ENCODE results near the gene ZMYM2.
"Not testable (repeated sequence)": the region's sequence is repeated elsewhere in the genome, so short reads cannot be mapped to it uniquely, and the experiment has no call there.

Gene ZMYM2

GRCh38 chr13:19958155-19959111 is at the start of gene ZMYM2:
Gene ZMYM2 (plus strand): TSS chr13:19958727. CDS start chr13:19993073, 34,346 bp downstream.
- FAIRE-seq = no peak

DNA sequence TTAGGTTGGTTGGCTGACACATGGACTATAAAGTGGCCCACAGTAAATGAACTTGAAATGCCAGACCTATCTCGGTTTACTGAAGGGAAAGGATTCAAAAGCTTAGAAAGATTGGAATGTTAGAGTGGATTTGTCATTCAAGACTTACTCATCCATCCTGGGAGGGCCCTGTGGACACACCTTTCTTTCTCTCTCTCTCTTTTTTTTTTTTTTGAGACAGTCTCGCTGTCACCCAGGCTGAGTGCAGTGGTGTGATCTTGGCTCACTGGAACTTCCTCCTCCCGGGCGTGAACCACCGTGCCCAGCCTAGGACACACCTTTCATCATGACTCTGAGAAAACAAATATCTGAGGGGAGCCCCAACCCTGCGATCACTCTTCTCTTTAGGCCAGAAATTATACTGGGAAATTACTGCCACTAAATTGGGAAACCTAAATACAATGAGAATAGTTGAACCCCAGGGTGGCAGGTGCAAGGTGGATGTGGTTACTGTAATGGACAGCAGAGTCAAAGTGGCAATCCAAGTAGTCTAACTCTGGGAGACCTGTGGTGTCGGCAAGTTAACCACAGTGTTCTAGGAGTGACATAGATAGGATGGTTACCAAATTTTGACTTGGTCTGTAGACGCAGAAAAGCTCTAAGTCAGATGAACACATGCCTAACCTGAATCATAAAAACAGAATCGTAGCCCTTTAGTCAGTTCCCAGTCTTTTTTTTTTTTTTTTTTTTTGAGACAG is 48.0 kb upstream of the ZMYM2 start:
- no peak for FAIRE-seq

- peak; percentile 71 for FAIRE-seq
Observed at GRCh38 chr13:19927117-19927748, 31.3 kb upstream of the ZMYM2 start.

DNA sequence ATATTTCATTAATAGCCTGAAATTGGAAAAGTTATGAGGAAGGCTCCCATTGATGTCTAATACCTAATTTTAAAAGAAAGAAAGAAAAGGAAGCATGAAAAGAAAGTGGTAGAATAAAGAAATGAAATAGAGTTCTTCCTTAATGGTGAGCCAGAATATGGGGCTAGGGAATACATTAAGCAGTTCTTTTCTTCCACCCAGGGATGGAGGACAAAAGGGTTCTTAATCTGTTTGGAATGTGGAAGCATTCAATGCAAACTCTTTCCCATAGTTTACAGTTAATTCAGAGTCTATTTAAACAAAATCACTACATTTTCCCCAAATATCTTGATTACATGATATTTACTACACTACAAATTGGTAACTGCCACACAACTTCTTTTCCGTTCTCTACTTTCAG is 18.4 kb upstream of the ZMYM2 start:
- FAIRE-seq = no peak

DNA sequence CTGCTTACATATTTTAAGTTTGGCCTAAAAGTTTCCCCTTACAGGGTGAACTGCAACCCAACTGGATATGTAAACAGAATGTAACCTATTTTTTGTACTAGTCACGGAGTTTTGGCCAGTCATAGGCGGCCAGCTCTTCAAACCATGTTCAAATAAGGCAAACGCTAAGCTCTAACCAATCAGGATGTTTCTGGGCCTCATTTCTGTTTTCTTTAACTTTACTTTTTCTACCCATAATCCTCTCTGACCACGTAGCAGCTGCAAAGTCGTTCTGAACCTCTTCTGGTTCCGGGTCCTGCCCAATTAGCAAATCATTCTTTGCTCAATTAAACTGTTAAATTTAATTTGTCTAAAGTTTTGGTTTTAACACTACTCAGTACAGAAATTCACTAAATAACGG is 8.2 kb upstream of the ZMYM2 start:
- no peak for FAIRE-seq

DNA sequence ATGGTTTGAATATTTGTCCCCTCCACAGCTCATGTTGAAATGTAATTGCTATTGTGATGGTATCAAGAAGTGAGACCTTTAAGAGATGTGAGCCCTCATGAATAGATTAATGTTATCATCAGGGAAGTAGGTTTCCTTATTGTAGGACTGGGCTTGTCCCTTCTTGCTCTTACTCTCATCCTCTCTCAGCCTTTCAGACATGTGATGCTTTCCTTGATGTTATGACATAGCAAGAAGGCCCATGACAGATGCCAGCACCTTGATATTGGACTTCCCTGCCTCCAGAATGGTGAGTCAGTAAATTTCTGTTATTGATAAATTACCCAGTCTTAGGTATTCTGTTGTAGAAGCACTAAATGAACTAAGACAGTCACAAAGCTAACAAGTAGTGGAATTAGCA is 5.7 kb upstream of the ZMYM2 start:
- FAIRE-seq = no peak

DNA sequence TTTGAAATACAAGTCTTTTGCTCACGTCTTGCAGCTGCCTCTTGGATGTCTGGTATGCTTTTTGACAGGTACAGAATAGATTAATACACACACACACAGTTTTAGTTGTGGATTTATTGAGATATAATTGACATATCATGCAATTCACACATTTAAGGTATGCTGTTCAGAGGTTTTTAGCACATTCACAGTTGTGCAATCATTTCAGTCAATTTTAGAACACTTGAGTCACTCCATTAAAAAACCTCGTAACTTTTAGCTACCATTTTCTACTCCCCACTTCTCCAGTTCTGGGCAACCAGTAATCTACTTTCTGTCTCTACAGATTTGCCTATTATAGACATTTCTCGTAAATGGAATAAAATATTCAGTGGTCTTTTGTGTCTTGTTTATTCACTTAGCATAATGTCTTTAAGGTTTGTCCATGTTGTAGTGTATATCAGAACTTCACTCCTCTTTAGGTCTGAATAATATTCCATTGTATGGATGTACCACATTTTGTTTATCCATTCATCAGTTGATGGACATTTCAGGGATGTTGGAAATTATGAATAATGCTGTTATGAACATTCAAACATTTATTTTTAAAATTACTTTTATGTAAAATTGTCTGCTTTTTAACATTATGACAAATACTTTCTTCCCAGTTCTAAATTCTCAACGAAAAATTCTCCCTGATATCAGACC is 2.5 kb upstream of the ZMYM2 start:
- FAIRE-seq = no peak

DNA sequence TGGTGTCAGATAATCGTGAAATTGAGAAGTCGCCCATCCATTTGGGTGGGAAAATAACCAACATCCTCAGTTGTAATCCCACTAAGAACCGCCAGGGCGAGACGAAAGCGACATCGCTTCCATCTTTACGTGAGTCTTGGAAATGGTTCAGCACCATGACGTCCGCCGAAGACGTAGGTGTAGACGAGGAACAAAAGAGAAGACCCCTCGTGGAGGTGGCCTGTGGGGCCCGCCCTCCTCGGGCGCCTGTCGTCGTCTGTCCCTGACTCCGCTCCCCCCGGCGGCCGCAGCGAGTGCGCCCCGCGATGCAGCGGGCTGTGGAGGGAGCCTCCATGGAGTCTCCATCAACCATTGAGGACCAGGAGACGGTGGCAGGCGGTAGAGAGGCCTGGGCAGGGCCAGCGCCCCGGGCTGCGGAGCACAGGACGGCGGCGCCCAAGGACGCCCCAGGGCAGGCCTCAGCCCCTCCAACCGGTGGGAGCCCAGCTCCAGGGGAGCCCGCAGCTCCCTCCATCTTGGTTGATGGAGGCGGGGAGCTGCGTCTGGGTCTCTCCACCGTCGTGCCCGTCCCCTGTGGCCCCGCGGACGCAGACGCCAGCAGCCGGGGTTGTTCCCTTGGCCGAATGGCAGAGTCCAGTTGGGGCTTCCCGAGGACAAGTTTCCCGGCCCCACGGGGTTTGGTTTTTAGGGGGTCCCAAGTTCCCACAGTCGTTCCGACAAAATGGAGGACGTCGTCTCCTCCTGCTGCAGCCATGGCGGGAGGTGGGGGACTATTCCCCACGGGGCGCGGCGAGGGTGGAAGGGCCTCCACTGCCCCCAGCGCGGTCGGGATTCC is 990 bp upstream of the ZMYM2 start:
- no peak for FAIRE-seq

GRCh38 chr13:19959141-19959830 is 759 bp downstream of the ZMYM2 start:
- no peak for FAIRE-seq

DNA sequence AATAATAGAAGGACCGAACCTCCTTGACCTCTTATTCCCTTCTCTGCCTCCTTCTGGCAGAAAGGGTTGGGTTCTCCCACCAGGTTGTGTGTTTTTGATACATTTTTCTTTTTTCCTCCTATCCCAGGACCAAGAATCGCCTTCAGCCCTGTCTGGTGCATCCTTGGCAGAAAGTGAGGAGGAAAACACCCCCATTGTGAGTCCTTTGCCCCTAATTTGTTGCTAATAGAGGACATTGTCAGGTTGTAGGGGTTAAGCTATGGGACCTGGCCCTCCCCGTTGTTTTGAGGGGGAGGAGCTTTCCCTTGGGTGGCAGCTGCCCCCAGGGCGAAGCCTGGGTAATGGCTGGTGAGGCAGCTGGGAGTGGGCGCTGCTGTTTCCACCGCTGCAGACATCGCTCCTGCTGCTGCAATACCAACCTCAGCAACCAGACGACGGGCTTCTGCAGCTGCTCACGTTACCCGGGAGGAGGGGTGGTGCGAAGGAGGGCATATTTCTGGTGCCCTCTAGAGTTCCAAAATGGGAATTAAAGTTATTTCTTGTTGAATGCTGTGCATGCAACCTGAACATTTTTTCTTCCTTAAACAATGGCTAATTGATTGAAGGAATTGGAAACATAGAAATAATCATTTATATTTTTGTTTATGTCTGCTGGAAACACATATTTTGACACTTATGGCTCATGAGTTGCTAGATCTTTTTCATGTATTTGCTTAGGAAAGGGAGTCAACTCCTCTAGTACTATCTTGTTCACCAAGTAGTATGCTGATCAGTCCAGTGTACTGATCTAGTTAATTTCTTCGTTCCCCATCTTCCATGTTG is 1.5 kb downstream of the ZMYM2 start:
- peak; percentile 89 for FAIRE-seq

GRCh38 chr13:19960653-19960976 is 2.1 kb downstream of the ZMYM2 start:
- FAIRE-seq = no peak

DNA sequence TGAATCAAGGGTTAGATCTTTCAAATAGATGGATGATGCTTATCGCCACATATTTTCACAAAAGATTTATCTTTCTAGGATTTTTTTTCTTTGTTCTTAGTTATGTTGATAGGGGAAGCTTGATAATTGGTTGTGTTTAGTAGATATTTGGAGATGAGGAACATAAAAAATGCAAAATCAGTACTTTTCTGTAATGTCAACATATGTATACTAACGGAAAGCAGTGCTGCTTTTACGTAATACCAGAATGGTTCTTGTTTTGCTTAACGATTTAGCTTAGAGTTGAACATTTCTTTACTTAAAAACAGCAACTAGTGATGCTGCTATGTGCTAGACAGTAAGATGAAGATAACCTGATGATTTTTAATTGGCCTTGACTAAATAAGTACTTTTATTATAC is 3.0 kb downstream of the ZMYM2 start:
- FAIRE-seq = no peak

DNA sequence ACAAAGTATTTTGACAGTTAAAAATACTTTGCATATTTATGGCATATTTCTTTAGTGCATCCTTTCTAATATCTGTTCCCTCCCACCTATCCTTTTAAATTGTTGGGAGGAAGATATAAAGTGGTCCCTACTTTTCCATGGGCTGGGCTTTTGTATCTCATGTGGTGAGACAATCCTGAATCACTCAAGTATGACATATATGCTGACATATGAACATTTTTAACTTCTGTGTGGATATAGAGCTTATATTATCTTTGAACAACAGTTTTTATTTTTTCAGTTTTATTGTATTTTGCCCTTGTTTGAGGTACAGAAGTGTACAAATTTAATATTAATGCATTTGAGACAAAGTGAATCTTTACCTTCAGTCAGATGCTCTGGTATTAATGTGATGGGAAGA is 3.4 kb downstream of the ZMYM2 start:
- FAIRE-seq = no peak

DNA sequence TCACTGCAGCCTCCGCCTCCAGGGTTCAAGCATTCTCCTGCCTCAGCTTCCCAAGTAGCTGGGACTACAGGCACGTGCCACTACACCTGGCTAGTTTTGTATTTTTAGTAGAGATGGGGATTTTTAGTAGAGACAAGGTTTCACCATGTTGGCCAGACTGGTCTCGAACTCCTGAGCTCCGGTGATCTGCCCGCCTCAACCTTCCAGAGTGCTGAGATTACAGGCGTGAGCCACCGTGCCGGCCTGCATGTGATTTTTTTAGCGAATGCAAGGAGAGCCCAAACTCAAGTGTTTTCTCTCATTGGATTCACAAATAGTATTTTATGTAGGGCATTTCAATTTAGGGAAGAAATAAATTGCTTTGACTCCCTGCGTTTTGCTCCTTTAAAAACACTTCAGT is 4.4 kb downstream of the ZMYM2 start:
- no peak for FAIRE-seq

DNA sequence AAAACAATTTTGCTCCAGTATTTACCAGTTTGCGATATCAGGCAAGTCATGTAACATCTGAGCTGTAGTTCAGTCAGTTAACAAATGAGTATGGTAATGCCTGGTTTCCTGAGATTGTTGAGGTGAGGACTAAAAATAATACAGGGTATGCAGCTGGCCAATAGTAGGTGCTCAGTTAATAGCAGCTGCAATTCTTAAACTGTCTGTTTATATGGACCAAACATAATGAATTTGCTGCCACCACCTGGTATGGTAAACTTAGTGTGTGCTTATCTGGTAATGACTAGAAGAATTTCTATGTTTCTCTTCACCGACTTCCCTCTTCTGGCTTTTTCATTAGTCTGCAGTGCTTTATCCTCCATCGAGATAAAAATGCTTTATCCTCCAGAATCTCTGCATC is 9.1 kb downstream of the ZMYM2 start:
- no peak for FAIRE-seq

DNA sequence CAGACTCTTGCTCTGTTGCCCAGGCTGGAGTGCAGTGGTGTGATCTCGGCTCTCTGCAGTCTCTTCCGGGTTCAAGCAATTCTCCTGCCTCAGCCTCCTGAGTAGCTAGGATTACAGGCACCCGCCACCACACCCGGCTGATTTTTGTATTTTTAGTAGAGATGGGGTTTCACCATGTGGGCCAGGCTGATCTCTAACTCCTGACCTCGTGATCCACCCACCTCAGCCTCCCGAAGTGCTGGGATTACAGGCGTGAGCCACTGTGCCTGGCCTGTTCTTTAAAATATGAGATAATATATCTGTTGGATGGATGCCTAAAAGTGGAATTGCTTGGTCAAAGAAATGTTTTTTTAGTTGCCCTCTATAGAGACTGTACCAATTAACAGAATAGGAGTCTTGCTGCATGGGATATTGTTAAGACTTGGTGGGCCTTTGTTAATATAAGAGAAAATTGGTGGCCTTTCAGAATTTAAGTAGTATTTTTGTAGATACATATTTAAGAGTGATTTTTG is 16.0 kb downstream of the ZMYM2 start:
- FAIRE-seq = not testable (repeated sequence)

DNA sequence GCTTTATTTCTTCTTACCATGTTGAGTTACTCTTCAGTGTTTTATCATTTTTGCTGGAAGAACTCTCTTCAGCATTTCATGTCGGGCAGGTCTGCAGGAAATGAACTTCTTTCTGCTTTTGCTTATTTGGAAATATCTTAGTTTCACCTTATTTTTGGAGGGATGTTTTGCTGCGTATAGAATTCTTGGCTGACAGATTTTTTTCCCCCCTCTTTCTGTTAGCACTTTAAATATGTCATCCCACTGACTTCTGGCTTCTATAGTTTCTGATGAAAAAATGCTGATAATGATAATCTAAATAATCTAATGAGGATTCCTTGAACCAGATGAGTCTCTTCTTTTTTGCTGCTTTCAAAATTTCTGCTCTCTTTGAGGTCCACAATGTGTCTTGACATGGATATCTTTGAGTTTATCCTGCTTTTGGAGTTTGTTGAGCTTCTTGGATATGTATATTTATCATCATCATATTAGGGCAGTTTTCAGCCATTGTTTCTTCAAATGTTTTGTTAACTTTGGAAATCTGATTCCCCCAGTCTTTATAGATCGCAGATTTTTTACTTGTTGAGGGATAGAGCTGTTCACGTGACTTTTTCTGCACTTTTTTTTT is 20.4 kb downstream of the ZMYM2 start:
- no peak for FAIRE-seq

GRCh38 chr13:19981685-19982238 is 23.2 kb downstream of the ZMYM2 start:
- no peak for FAIRE-seq

GRCh38 chr13:19982447-19983043 is 24.0 kb downstream of the ZMYM2 start:
- FAIRE-seq = no peak

Measured in TTC549 (cell line).